MCF 10A (cell line): ENCODE measurements around the gene TBX5. TPM values are rescaled to one million over a fixed set of nuclear protein-coding genes. Genes with fewer than 3 reads are reported as not detected.

Source experiments
- BruUV-seq: library from RNA; stranded (reverse); fragments of 400-500 nt; replicated peaks from 2 replicates; lab custom pipeline; 2021; lab: Mats Ljungman, UMichigan
- CTCF ChIA-PET: fragments of 300-600 bp; sonication (Branson Sonifier 250); formaldehyde crosslinking; extraction: SDS; loops from one replicate; lab custom pipeline; 2021; ENCODE audit warnings: antibody characterized with exemption, inconsistent platforms; lab: Yijun Ruan, JAX
- POLR2A ChIA-PET: fragments of 300-600, 350-650 bp; sonication (Branson Sonifier 250); formaldehyde crosslinking; extraction: SDS; loops from one replicate; lab custom pipeline; 2020; ENCODE audit warnings: antibody characterized with exemption, inconsistent platforms; lab: Yijun Ruan, JAX
- DNase-seq: peaks from one replicate; pipeline ENCODE4 v3.0.0-alpha.2; 2018; ENCODE audit not compliant: unreplicated experiment
- H3K27ac Mint-ChIP-seq: one replicate; pipeline ENCODE4 v1.8.0; 2022; ENCODE audit warnings: mild to moderate bottlenecking, low read depth, mixed read lengths; ENCODE audit not compliant: unreplicated experiment
- H3K27me3 Mint-ChIP-seq: one replicate; pipeline ENCODE4 v1.8.0; 2022; ENCODE audit warnings: mixed read lengths; ENCODE audit not compliant: insufficient read depth, unreplicated experiment
- H3K36me3 Mint-ChIP-seq: one replicate; pipeline ENCODE4 v1.8.0; 2022; ENCODE audit warnings: mild to moderate bottlenecking, moderate library complexity, mixed read lengths; ENCODE audit not compliant: insufficient read depth, unreplicated experiment
- H3K4me1 Mint-ChIP-seq: one replicate; pipeline ENCODE4 v1.8.0; 2022; ENCODE audit warnings: mixed read lengths; ENCODE audit not compliant: insufficient read depth, unreplicated experiment
- H3K4me3 Mint-ChIP-seq: one replicate; pipeline ENCODE4 v1.8.0; 2022; ENCODE audit warnings: mild to moderate bottlenecking, moderate library complexity, mixed read lengths; ENCODE audit not compliant: unreplicated experiment
- H3K9me3 Mint-ChIP-seq: one replicate; pipeline ENCODE4 v1.8.0; 2022; ENCODE audit warnings: mixed read lengths; ENCODE audit not compliant: unreplicated experiment
- CTCF ChIP-seq: fragments of 200-600 bp; IDR thresholded peaks from one replicate; pipeline ENCODE4 v1.8.0; 2022; ENCODE audit warnings: antibody characterized with exemption, mild to moderate bottlenecking; ENCODE audit not compliant: unreplicated experiment
- intact Hi-C: fragments of 100-400 bp; cut with micrococcal nuclease; formaldehyde crosslinking; loops from 2 replicates; pipeline ENCODE4 v1.14.1; 2022
- total RNA-seq: library from RNA; stranded (reverse); gene quantifications from 2 replicates; pipeline ENCODE4 v1.2.3, GENCODE V29; 2022

Gene TBX5
- total RNA-seq, 1 experiment from 2014 or later: not detected

- no TSS peak for BruUV-seq
- TF ChIP-seq CTCF: no peak
- H3K27me3 Mint-ChIP-seq: no peaks in the 10 kb centered on the region
- H3K27ac Mint-ChIP-seq: no peak overlapping the region
- POLR2A ChIA-PET: no interaction called here
- H3K4me3 Mint-ChIP-seq: no peak overlapping the region
- H3K9me3 Mint-ChIP-seq: no peaks in the 10 kb centered on the region
- DNase-seq: no peak
- CTCF ChIA-PET: no interaction called here
- no peaks in the 10 kb centered on the region for H3K36me3 Mint-ChIP-seq
- H3K4me1 Mint-ChIP-seq: no peaks in the 10 kb centered on the region
- intact Hi-C loops: no loop called here
Measured at GRCh38 chr12:114334395-114334794, 71.5 kb downstream of the TBX5 start.

GRCh38 chr12:114328292-114328691 lies 77.7 kb downstream of the TBX5 start:
- BruUV-seq: no TSS peak
- no peak overlapping the region for H3K27ac Mint-ChIP-seq
- H3K9me3 Mint-ChIP-seq: peaks cover 7% of the 10 kb centered on the region
- no peaks in the 10 kb centered on the region for H3K36me3 Mint-ChIP-seq
- peaks cover 10% of the 10 kb centered on the region for H3K27me3 Mint-ChIP-seq
- DNase-seq: no peak
- no peaks in the 10 kb centered on the region for H3K4me1 Mint-ChIP-seq
- no peak for TF ChIP-seq CTCF
- H3K4me3 Mint-ChIP-seq: no peak overlapping the region
- intact Hi-C loops: no loop called here
- ChIA-PET CTCF (no interaction called here), POLR2A (no interaction called here)

GRCh38 chr12:114327765-114328164 lies 78.2 kb downstream of the TBX5 start:
- H3K4me1 Mint-ChIP-seq: no peaks in the 10 kb centered on the region
- no peak for DNase-seq
- peaks cover 7% of the 10 kb centered on the region for H3K9me3 Mint-ChIP-seq
- BruUV-seq: no TSS peak
- POLR2A ChIA-PET: no interaction called here
- CTCF ChIA-PET: no interaction called here
- TF ChIP-seq CTCF: no peak
- intact Hi-C loops: no loop called here
- H3K27ac Mint-ChIP-seq: no peak overlapping the region
- H3K4me3 Mint-ChIP-seq: no peak overlapping the region
- peaks cover 12% of the 10 kb centered on the region for H3K27me3 Mint-ChIP-seq
- no peaks in the 10 kb centered on the region for H3K36me3 Mint-ChIP-seq

GRCh38 chr12:114321524-114321923 lies 84.4 kb downstream of the TBX5 start:
- BruUV-seq: no TSS peak
- Mint-ChIP-seq H3K36me3 (no peaks in the 10 kb centered on the region), H3K4me3 (no peak overlapping the region), H3K9me3 (peaks cover 7% of the 10 kb centered on the region), H3K27ac (no peak overlapping the region), H3K27me3 (peaks cover 12% of the 10 kb centered on the region), H3K4me1 (no peaks in the 10 kb centered on the region)
- ChIA-PET POLR2A (no interaction called here), CTCF (interaction anchor here (0.6 kb wide), 1 partner anchor 859 kb away, joined by 5 read pairs; no protein-coding TSS in a partner anchor)
- TF ChIP-seq CTCF: no peak
- no peak for DNase-seq
- intact Hi-C loops: no loop called here
